Measurements from ENCODE around the gene SHPK. TPM values are rescaled to one million over a fixed set of nuclear protein-coding genes. Genes with fewer than 3 reads are reported as not detected.

SHPK gene
- total RNA-seq, 3 donors from 2014 or later (not counting 1 experiment from before 2014, with no cell fraction given), result 5.8 to 9.3 (median 8.9) TPM

DNA sequence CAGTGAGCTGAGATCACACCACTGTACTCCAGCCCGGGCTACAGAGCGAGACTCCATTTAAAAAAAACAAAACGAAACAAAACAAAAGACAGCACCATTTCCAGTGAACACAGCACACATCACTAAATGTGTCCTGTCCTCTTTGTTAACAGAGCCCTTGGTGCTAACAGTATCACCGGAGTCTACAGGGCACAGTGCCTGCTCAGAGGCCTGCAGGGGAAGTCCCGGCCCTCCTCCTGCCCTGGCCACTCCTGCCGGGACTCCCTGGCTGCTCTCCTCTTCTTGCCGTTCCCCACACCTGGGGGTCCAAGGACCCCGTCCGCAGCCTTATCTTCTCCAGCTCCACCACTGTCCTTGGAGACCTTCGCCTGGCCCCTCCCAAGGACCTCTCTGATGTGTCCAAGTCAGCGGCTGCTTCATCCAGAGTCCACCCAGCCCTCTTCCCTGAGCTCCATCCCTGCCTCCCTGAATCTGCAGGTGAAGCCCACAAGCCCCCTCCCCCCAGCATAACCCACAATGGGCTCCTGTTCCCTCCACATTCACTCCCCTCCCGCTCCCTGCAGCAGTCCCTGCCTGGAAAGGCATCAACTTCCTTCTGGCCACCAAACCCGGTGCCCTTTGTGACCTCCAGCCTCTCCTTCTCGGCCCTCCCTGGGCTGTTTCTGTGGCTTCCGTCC is 35.4 kb downstream of the SHPK start:
- Mint-ChIP-seq H3K4me1 (no peaks in the 10 kb centered on the region), H3K4me3 (no peak overlapping the region), H3K27me3 (ENCODE audit: low read depth in 2 of 2) (no peaks in the 10 kb centered on the region), H3K36me3 (no peaks in the 10 kb centered on the region), H3K9me3 (no peaks in the 10 kb centered on the region), H3K27ac (no peak overlapping the region)
- ATAC-seq (no peak), DNase-seq (no peak)
- H3K36me3 ChIP-seq (ENCODE audit: control insufficient read depth, insufficient read depth, low read length), result no peaks in the 10 kb centered on the region
- H3K27me3 ChIP-seq (ENCODE audit: control insufficient read depth, insufficient read depth, low read length), result no peaks in the 10 kb centered on the region
- WGBS (ENCODE audit: insufficient coverage), result 95% methylated on average over 15 of the region's 15 CpGs
- no peak overlapping the region for H3K27ac ChIP-seq (ENCODE audit: low read length)
- TF ChIP-seq, protein P1, sequence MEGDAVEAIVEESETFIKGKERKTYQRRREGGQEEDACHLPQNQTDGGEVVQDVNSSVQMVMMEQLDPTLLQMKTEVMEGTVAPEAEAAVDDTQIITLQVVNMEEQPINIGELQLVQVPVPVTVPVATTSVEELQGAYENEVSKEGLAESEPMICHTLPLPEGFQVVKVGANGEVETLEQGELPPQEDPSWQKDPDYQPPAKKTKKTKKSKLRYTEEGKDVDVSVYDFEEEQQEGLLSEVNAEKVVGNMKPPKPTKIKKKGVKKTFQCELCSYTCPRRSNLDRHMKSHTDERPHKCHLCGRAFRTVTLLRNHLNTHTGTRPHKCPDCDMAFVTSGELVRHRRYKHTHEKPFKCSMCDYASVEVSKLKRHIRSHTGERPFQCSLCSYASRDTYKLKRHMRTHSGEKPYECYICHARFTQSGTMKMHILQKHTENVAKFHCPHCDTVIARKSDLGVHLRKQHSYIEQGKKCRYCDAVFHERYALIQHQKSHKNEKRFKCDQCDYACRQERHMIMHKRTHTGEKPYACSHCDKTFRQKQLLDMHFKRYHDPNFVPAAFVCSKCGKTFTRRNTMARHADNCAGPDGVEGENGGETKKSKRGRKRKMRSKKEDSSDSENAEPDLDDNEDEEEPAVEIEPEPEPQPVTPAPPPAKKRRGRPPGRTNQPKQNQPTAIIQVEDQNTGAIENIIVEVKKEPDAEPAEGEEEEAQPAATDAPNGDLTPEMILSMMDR (IDR thresholded peaks at IDR 0.05), result no peak
- intact Hi-C loops (cut with micrococcal nuclease), result no loop called here
- no peak overlapping the region for H3K4me3 ChIP-seq (ENCODE audit: low read length)
- H3K9me3 ChIP-seq (ENCODE audit: control insufficient read depth, insufficient read depth, low read length), result no peaks in the 10 kb centered on the region
- no peaks in the 10 kb centered on the region for H3K4me1 ChIP-seq (ENCODE audit: control insufficient read depth, insufficient read depth, low read length)

DNA sequence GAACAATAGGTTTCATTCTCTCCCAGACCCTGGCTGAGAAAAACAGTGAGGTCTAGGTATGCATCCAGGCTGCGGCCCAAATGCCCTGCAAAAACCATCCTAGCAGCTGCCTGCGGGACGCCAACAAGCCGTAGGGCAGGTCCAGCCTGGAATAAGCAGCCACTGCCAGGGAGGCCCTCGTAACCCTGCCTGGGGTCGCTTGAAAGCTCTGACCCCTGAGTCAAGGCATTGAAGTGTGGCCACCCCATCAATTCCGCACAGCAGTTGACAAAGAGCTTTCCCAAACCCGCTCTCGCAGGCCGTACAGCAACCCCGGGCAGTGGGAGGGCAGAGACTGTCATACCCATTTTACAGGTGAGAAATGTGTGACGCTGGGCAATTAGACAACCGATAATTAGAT is 38.0 kb downstream of the SHPK start:
- intact Hi-C loops (cut with micrococcal nuclease), result no loop called here
- H3K9me3 Mint-ChIP-seq, result no peaks in the 10 kb centered on the region
- no peaks in the 10 kb centered on the region for H3K4me1 Mint-ChIP-seq
- H3K27me3 Mint-ChIP-seq (ENCODE audit: low read depth in 2 of 2), result no peaks in the 10 kb centered on the region
- H3K27ac Mint-ChIP-seq, result no peak overlapping the region
- Histone ChIP-seq H3K9me3 (ENCODE audit: control insufficient read depth, insufficient read depth, low read length) (no peaks in the 10 kb centered on the region), H3K27me3 (ENCODE audit: control insufficient read depth, insufficient read depth, low read length) (no peaks in the 10 kb centered on the region), H3K36me3 (ENCODE audit: control insufficient read depth, insufficient read depth, low read length) (no peaks in the 10 kb centered on the region), H3K27ac (ENCODE audit: low read length) (no peak overlapping the region), H3K4me3 (ENCODE audit: low read length) (no peak overlapping the region), H3K4me1 (ENCODE audit: control insufficient read depth, insufficient read depth, low read length) (no peaks in the 10 kb centered on the region)
- TF ChIP-seq, protein P1 (IDR thresholded peaks at IDR 0.05), result no peak
- WGBS (ENCODE audit: insufficient coverage), result 90% methylated on average over 13 of the region's 13 CpGs
- DNase-seq (no peak), ATAC-seq (no peak)
- no peak overlapping the region for H3K4me3 Mint-ChIP-seq
- H3K36me3 Mint-ChIP-seq, result no peaks in the 10 kb centered on the region

DNA sequence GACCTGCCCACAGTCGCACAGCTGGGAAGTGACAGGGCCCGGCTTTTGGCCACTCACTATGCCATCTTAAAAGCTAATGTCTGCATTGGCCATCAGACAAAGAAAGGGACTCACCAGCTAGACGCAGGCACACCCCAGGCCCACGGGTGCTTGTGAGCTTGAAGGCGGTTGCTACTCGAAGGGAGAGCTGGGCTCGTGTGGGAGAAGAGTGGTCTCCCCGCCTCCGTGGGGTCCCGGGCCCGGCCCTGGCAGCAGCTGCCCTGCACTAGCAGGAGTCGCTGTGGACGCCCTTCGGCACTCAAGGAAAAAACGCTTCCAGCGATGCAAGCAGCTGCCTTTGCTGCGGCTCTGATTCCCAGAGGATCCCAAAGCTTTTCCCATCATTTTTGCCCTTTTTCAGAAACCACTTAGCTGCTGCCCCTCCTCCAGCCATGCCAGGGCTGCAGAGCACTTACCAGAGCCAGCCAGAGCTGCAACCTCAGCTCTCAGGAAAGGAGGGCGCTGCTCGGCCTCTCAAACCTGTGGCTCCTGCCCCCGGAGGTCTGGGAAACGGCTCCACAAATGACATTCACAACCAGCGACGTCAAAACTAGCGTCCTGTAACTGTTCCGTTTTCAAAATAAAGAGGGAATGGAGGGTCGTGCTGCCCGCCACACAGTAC is 39.1 kb downstream of the SHPK start:
- H3K27me3 ChIP-seq (ENCODE audit: control insufficient read depth, insufficient read depth, low read length), result no peaks in the 10 kb centered on the region
- TF ChIP-seq, protein P1 (IDR thresholded peaks at IDR 0.05), result no peak
- DNase-seq, result no peak
- Mint-ChIP-seq H3K9me3 (no peaks in the 10 kb centered on the region), H3K27ac (no peak overlapping the region), H3K4me1 (no peaks in the 10 kb centered on the region), H3K4me3 (no peak overlapping the region), H3K27me3 (ENCODE audit: low read depth in 2 of 2) (no peaks in the 10 kb centered on the region), H3K36me3 (no peaks in the 10 kb centered on the region)
- H3K27ac ChIP-seq (ENCODE audit: low read length), result no peak overlapping the region
- H3K4me3 ChIP-seq (ENCODE audit: low read length), result no peak overlapping the region
- no peaks in the 10 kb centered on the region for H3K36me3 ChIP-seq (ENCODE audit: control insufficient read depth, insufficient read depth, low read length)
- WGBS (ENCODE audit: insufficient coverage), result 96% methylated on average over 27 of the region's 27 CpGs
- H3K9me3 ChIP-seq (ENCODE audit: control insufficient read depth, insufficient read depth, low read length), result no peaks in the 10 kb centered on the region
- no peaks in the 10 kb centered on the region for H3K4me1 ChIP-seq (ENCODE audit: control insufficient read depth, insufficient read depth, low read length)
- ATAC-seq, result no peak
- intact Hi-C loops (cut with micrococcal nuclease), result no loop called here

Data from natural killer cell (primary cell).